GM12873 (cell line): ENCODE results near the gene RAB40C.

Experiments used
- CTCF ChIP-seq: IDR thresholded peaks from 2 replicates; pipeline ENCODE4 v1.5.1; 2012; ENCODE audit warnings: low read depth, mild to moderate bottlenecking, moderate library complexity, low read length, control low read depth; ENCODE audit not compliant: insufficient read depth; ENCODE audit errors: missing control alignments

RAB40C gene

GRCh38 chr16:572865-573650, 16.8 kb upstream of the RAB40C start:
- TF ChIP-seq CTCF, result no peak

GRCh38 chr16:574021-574760, 15.7 kb upstream of the RAB40C start:
- no peak for TF ChIP-seq CTCF

- no peak for TF ChIP-seq CTCF
Observed at GRCh38 chr16:575354-576196, 14.3 kb upstream of the RAB40C start.

- no peak for TF ChIP-seq CTCF
Observed at GRCh38 chr16:576197-576822, 13.6 kb upstream of the RAB40C start.

GRCh38 chr16:576823-577201, 13.1 kb upstream of the RAB40C start:
- TF ChIP-seq CTCF, result no peak

GRCh38 chr16:577796-578195, 12.1 kb upstream of the RAB40C start:
- TF ChIP-seq CTCF, result no peak

- TF ChIP-seq CTCF, result no peak
Observed at GRCh38 chr16:578232-578869, 11.5 kb upstream of the RAB40C start.
